Suprapubic skin (tissue), 4 donors: ENCODE results near the gene ITPK1. TPM values are rescaled to one million over a fixed set of nuclear protein-coding genes. Genes with fewer than 3 reads are reported as not detected.

Experiments
- DNase-seq, 2 donors: peaks; one replicate each; pipeline ENCODE4 v3.0.0-alpha.2; 2019; ENCODE audit warnings: low spot score in 2 of 2
- H3K27ac ChIP-seq: fragments of 200-600 bp; sonication (generic); one replicate; pipeline ENCODE4 v1.5.1; 2019
- H3K27me3 ChIP-seq: fragments of 200-600 bp; sonication (generic); one replicate; pipeline ENCODE4 v1.5.1; 2019
- H3K36me3 ChIP-seq: fragments of 200-600 bp; sonication (generic); one replicate; pipeline ENCODE4 v1.5.1; 2019
- H3K4me1 ChIP-seq: fragments of 200-600 bp; sonication (generic); one replicate; pipeline ENCODE4 v1.5.1; 2019
- H3K4me3 ChIP-seq: fragments of 200-600 bp; sonication (generic); one replicate; pipeline ENCODE4 v1.5.1; 2019; ENCODE audit warnings: mild to moderate bottlenecking
- H3K9me3 ChIP-seq: fragments of 200-600 bp; sonication (generic); one replicate; pipeline ENCODE4 v1.5.1; 2019
- EP300 ChIP-seq: sonication (generic); formaldehyde crosslinking; IDR thresholded peaks from one replicate; pipeline ENCODE4 v1.6.1; 2017; ENCODE audit warnings: antibody characterized with exemption
- POLR2A ChIP-seq, 2 donors: fragments of 450-650 bp; IDR thresholded peaks; one replicate each; pipeline ENCODE4 v1.6.1; 2017; ENCODE audit warnings: antibody characterized with exemption in 2 of 2, mild to moderate bottlenecking in 2 of 2, moderate library complexity in 2 of 2
- POLR2AphosphoS5 ChIP-seq, 3 donors: sonication (generic); formaldehyde crosslinking; IDR thresholded peaks; one replicate each; pipeline ENCODE4 v1.6.1; 2017; ENCODE audit warnings: antibody characterized with exemption in 3 of 3
- WGBS: methylation state at CpG from one replicate; pipeline ENCODE4 v1.1.5; 2018; 5-methylcytosine and 5-hydroxymethylcytosine counted together
- total RNA-seq, 4 donors: library from RNA; depleted of rRNA; stranded (reverse); fragments of >200 nt; gene quantifications; one replicate each; pipeline ENCODE4 v1.1.0, GENCODE V29; 2016
- TF ChIP-seq, protein P1 (sequence below), 2 donors: fragments of 200-600 bp in 1 of 2; fragments of 450-650 bp in 1 of 2; sonication (generic) in 1 of 2; IDR thresholded peaks; one replicate each; pipeline ENCODE4 v1.5.1; 2016 to 2019; ENCODE audit warnings: antibody characterized with exemption in 2 of 2, mild to moderate bottlenecking in 1 of 2, moderate library complexity in 1 of 2

The ITPK1 gene
- total RNA-seq, 4 donors from 2014 or later = 29.9 to 33.6 (median 32.2) TPM

DNA sequence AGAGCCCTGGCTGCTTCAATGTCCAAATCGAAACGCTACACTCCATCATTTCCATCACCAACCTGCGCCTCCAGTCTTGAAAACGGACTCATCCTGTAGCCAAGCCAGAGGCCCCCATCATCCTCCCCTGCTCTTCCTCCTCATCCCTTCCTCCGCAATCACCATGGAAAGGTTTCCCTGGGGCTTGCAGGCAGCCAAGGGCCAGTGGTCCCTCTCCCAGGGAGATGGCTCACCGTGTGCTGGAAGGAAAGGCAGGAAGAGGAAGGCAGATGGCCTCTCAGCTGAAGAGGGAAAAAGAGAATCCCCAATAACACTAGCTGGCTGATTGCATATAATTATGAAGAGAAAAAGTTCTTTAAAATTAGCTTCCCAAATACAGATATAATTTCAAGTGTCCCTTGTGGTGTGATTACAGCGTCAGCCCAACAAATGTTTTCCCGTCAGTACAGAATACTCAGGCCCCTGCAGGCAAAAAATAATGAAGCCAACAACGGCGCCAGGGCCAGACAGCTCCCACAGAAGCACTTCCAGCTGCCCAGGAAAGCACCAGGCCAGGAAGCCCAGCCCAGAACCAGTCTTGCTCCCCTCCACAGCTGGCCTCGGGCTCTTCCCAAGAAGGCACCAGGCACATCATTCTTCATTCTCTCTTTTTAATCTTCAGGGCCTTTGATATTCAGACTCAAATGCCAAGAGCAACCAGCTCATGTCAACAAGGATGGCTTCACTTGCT, 24.7 kb downstream of the ITPK1 start:
- Histone ChIP-seq H3K9me3 (no peaks in the 10 kb centered on the region), H3K27ac (no peak overlapping the region), H3K4me1 (peaks cover 44% of the 10 kb centered on the region), H3K36me3 (no peaks in the 10 kb centered on the region), H3K27me3 (no peaks in the 10 kb centered on the region), H3K4me3 (no peak overlapping the region)
- no peak for DNase-seq
- TF ChIP-seq POLR2AphosphoS5 (IDR thresholded peaks at IDR 0.05) (no peak), EP300 (no peak), POLR2A (IDR thresholded peaks at IDR 0.05) (no peak)
- TF ChIP-seq, protein P1, sequence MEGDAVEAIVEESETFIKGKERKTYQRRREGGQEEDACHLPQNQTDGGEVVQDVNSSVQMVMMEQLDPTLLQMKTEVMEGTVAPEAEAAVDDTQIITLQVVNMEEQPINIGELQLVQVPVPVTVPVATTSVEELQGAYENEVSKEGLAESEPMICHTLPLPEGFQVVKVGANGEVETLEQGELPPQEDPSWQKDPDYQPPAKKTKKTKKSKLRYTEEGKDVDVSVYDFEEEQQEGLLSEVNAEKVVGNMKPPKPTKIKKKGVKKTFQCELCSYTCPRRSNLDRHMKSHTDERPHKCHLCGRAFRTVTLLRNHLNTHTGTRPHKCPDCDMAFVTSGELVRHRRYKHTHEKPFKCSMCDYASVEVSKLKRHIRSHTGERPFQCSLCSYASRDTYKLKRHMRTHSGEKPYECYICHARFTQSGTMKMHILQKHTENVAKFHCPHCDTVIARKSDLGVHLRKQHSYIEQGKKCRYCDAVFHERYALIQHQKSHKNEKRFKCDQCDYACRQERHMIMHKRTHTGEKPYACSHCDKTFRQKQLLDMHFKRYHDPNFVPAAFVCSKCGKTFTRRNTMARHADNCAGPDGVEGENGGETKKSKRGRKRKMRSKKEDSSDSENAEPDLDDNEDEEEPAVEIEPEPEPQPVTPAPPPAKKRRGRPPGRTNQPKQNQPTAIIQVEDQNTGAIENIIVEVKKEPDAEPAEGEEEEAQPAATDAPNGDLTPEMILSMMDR (IDR thresholded peaks at IDR 0.05) = no peak
- 48% methylated on average over 11 of the region's 11 CpGs for WGBS

DNA sequence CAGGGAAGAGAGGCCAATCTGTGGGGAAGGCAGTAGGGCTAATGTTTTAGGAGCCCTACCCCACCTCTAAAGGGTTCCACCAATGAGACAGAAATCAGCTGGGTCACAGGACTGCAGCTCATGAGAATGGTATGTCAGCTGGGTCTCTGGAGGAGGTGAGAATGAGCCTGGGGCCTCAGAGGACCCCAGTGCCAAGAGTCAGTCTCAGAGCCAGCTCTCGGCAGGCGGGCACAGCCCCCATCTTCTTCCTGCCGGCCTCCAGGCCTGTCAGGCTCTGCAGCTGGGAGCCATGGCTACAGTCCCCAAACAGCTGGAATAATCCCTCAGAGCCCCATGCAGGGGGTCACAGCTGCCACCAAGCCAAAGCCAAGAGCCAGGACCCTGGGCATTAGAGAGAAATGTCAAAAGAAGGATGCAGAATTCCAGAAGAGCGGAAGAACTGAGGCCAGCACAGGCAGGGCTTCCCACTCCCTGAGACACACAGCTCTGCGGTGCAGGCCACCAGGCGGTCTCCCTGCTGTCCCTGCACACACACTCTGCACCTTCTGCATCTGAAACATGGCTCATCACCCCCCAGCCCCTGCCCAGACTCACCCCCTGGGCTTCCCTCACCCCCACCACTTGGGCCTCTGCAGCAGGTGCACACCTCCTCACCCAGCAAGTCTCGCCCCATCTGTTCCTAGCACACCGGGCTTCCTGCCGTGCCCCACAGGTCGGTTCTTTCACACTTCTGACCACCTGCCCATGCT, 26.0 kb downstream of the ITPK1 start:
- Histone ChIP-seq H3K9me3 (no peaks in the 10 kb centered on the region), H3K27ac (no peak overlapping the region), H3K36me3 (no peaks in the 10 kb centered on the region), H3K4me3 (no peak overlapping the region), H3K27me3 (no peaks in the 10 kb centered on the region), H3K4me1 (peaks cover 56% of the 10 kb centered on the region)
- TF ChIP-seq, protein P1 (IDR thresholded peaks at IDR 0.05) = no peak
- 74% methylated on average over 8 of the region's 10 CpGs for WGBS
- no peak for DNase-seq

DNA sequence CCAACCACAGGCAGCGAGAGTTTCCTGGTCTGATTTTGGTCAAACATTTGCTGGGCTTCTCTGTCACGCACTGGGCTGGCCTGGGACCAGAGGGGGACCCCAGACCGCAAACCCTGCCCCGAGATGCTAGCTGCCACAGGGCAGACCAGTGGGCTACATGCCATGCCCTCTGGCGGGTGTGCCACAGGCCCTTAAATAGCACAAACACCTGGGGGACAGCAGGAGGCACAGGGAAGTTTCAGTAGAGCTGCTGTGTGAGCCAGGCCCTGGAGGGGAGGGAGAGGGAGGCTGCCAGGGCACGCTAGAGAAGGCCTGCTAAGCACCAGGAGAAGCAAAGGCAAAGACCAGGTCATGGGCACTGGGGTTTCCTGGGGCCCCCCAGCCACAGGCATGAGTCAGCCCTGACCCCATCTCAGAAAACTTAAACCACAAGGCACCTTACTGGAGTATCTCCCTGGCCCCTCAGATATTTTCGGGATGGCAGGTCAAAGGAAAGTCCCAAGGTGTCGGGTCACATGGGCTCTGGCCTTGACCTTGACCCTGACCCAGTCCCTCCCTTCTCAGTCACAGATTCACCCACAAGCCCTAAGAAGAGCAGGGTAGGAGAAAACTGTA, 29.2 kb downstream of the ITPK1 start:
- no peak overlapping the region for H3K27ac ChIP-seq
- DNase-seq = no peak
- H3K9me3 ChIP-seq = no peaks in the 10 kb centered on the region
- 70% methylated on average over 3 of the region's 8 CpGs for WGBS
- H3K4me1 ChIP-seq = peaks cover 47% of the 10 kb centered on the region
- no peak overlapping the region for H3K4me3 ChIP-seq
- no peaks in the 10 kb centered on the region for H3K36me3 ChIP-seq
- TF ChIP-seq, protein P1 (IDR thresholded peaks at IDR 0.05) = no peak
- TF ChIP-seq POLR2AphosphoS5 (IDR thresholded peaks at IDR 0.05) = no peak
- no peak for TF ChIP-seq POLR2A (IDR thresholded peaks at IDR 0.05)
- no peak for TF ChIP-seq EP300
- no peaks in the 10 kb centered on the region for H3K27me3 ChIP-seq

DNA sequence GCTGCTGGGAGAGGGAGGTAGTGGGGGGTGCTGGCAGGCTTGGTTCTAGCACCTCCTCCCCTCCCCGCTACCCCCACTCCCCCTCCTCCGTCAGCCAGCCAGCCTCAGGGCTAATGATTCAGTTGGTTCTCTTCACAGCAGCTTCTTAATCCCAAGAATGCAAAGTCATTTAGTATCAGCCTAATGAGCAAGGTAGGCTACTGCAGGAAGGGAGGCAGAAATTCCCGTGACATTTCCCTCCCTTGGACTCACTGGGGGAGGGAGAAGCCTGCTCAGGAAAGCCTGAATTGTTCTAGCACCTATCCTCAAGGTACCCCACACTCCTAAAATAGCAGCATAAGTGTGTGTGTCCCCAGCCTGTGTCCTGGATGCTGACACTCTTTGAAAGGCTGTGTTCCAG, 29.8 kb downstream of the ITPK1 start:
- TF ChIP-seq, protein P1 (IDR thresholded peaks at IDR 0.05) = no peak
- TF ChIP-seq POLR2A (IDR thresholded peaks at IDR 0.05) = no peak
- no peak for TF ChIP-seq POLR2AphosphoS5 (IDR thresholded peaks at IDR 0.05)
- no peak for TF ChIP-seq EP300
- 66% methylated on average over 3 of the region's 3 CpGs for WGBS
- no peak overlapping the region for H3K27ac ChIP-seq
- DNase-seq = no peak
- H3K9me3 ChIP-seq = no peaks in the 10 kb centered on the region
- H3K27me3 ChIP-seq = no peaks in the 10 kb centered on the region
- H3K4me1 ChIP-seq = peaks cover 41% of the 10 kb centered on the region
- no peaks in the 10 kb centered on the region for H3K36me3 ChIP-seq
- no peak overlapping the region for H3K4me3 ChIP-seq
